HEK293 (cell line): ENCODE results near the gene SLC25A30.

Experiments
- BCL11A ChIP-seq: fragments of 450-650 bp; formaldehyde crosslinking; IDR thresholded peaks from 2 replicates; pipeline ENCODE4 v1.5.1; 2016; ENCODE audit warnings: low read depth, missing biosample characterization, missing genetic modification characterization
- KLF1 ChIP-seq: fragments of 450-650 bp; formaldehyde crosslinking; IDR thresholded peaks from 2 replicates; pipeline ENCODE4 v1.5.1; 2016; ENCODE audit warnings: missing biosample characterization, missing genetic modification characterization
- KLF8 ChIP-seq: fragments of 450-650 bp; formaldehyde crosslinking; IDR thresholded peaks from 2 replicates; pipeline ENCODE4 v1.5.1; 2016; ENCODE audit warnings: missing biosample characterization, missing genetic modification characterization
- ZNF274 ChIP-seq, 2 experiments: fragments of 200-500 bp in 1 of 2; fragments of 450-650 bp in 1 of 2; sonication (Bioruptor generic) in 1 of 2; formaldehyde crosslinking in 1 of 2; IDR thresholded peaks; 2 replicates each; pipeline versions ENCODE4 v1.5.1 to v1.6.1; 2014 to 2016; ENCODE audit warnings: borderline replicate concordance in 1 of 2, inconsistent platforms in 1 of 2, low read length in 1 of 2, missing biosample characterization in 1 of 2, missing genetic modification characterization in 1 of 2
- ZNF311 ChIP-seq: fragments of 450-650 bp; formaldehyde crosslinking; IDR thresholded peaks from 2 replicates; pipeline ENCODE4 v1.5.1; 2017; ENCODE audit warnings: missing biosample characterization, missing genetic modification characterization, borderline replicate concordance
- ZNF621 ChIP-seq: fragments of 450-650 bp; formaldehyde crosslinking; IDR thresholded peaks from 2 replicates; pipeline ENCODE4 v1.5.1; 2017; ENCODE audit warnings: missing biosample characterization, missing genetic modification characterization
- ZNF660 ChIP-seq: fragments of 450-650 bp; IDR thresholded peaks from 2 replicates; pipeline ENCODE4 v1.5.1; 2018; ENCODE audit warnings: missing biosample characterization, mild to moderate bottlenecking, missing genetic modification characterization
- TF ChIP-seq, protein P1 (sequence below): fragments of 450-650 bp; formaldehyde crosslinking; IDR thresholded peaks from 2 replicates; pipeline ENCODE4 v1.5.1; 2016; ENCODE audit warnings: missing biosample characterization, missing genetic modification characterization
- TF ChIP-seq, protein P2 (sequence below): fragments of 450-650 bp; formaldehyde crosslinking; IDR thresholded peaks from 2 replicates; pipeline ENCODE4 v1.5.1; 2016; ENCODE audit warnings: missing biosample characterization, missing genetic modification characterization
- TF ChIP-seq, protein P3 (sequence below): fragments of 450-650 bp; formaldehyde crosslinking; IDR thresholded peaks from 2 replicates; pipeline ENCODE4 v1.5.1; 2016; ENCODE audit warnings: missing biosample characterization, missing genetic modification characterization
- TF ChIP-seq, protein P4 (sequence below): fragments of 450-650 bp; formaldehyde crosslinking; IDR thresholded peaks from 2 replicates; pipeline ENCODE4 v1.5.1; 2016; ENCODE audit warnings: missing biosample characterization, missing genetic modification characterization
- TF ChIP-seq, protein P5 (sequence below): fragments of 450-650 bp; formaldehyde crosslinking; IDR thresholded peaks from 2 replicates; pipeline ENCODE4 v1.5.1; 2017; ENCODE audit warnings: missing biosample characterization, missing genetic modification characterization

DNA sequence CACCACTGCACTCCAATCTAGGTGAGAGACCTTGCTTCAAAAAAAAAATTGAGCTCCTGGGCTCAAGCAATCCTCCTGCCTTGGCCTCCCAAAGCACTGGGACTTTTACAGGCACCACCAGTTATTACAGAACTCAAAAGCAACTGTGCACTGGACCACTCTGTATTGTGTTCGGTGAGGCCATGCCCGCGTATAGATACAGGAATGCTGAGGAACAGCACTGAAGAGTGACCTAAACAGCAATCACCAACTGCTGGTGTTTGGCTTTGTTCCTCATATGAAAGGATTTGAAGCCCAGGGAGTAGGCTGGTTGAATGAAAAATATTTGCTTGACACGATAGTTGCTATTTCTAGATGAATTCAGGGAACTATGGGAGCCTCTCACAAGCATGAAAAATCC is 29.5 kb downstream of the SLC25A30 start:
- TF ChIP-seq, protein P1, sequence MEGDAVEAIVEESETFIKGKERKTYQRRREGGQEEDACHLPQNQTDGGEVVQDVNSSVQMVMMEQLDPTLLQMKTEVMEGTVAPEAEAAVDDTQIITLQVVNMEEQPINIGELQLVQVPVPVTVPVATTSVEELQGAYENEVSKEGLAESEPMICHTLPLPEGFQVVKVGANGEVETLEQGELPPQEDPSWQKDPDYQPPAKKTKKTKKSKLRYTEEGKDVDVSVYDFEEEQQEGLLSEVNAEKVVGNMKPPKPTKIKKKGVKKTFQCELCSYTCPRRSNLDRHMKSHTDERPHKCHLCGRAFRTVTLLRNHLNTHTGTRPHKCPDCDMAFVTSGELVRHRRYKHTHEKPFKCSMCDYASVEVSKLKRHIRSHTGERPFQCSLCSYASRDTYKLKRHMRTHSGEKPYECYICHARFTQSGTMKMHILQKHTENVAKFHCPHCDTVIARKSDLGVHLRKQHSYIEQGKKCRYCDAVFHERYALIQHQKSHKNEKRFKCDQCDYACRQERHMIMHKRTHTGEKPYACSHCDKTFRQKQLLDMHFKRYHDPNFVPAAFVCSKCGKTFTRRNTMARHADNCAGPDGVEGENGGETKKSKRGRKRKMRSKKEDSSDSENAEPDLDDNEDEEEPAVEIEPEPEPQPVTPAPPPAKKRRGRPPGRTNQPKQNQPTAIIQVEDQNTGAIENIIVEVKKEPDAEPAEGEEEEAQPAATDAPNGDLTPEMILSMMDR: no peak
- TF ChIP-seq ZNF274 (IDR thresholded peaks at IDR 0.05; ENCODE audit: low read length): no peak
- TF ChIP-seq ZNF274 (tag by site-specific recombination; IDR thresholded peaks at IDR 0.05; ENCODE audit: borderline replicate concordance): no peak
- no peak for TF ChIP-seq ZNF621 (tag by site-specific recombination)
- TF ChIP-seq, protein P2, sequence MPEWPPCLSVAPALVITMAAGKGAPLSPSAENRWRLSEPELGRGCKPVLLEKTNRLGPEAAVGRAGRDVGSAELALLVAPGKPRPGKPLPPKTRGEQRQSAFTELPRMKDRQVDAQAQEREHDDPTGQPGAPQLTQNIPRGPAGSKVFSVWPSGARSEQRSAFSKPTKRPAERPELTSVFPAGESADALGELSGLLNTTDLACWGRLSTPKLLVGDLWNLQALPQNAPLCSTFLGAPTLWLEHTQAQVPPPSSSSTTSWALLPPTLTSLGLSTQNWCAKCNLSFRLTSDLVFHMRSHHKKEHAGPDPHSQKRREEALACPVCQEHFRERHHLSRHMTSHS: no peak
- no peak for TF ChIP-seq ZNF311 (tag by site-specific recombination)
- no peak for TF ChIP-seq BCL11A
- TF ChIP-seq, protein P3, sequence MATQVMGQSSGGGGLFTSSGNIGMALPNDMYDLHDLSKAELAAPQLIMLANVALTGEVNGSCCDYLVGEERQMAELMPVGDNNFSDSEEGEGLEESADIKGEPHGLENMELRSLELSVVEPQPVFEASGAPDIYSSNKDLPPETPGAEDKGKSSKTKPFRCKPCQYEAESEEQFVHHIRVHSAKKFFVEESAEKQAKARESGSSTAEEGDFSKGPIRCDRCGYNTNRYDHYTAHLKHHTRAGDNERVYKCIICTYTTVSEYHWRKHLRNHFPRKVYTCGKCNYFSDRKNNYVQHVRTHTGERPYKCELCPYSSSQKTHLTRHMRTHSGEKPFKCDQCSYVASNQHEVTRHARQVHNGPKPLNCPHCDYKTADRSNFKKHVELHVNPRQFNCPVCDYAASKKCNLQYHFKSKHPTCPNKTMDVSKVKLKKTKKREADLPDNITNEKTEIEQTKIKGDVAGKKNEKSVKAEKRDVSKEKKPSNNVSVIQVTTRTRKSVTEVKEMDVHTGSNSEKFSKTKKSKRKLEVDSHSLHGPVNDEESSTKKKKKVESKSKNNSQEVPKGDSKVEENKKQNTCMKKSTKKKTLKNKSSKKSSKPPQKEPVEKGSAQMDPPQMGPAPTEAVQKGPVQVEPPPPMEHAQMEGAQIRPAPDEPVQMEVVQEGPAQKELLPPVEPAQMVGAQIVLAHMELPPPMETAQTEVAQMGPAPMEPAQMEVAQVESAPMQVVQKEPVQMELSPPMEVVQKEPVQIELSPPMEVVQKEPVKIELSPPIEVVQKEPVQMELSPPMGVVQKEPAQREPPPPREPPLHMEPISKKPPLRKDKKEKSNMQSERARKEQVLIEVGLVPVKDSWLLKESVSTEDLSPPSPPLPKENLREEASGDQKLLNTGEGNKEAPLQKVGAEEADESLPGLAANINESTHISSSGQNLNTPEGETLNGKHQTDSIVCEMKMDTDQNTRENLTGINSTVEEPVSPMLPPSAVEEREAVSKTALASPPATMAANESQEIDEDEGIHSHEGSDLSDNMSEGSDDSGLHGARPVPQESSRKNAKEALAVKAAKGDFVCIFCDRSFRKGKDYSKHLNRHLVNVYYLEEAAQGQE (tag by site-specific recombination): no peak
- TF ChIP-seq, protein P4, sequence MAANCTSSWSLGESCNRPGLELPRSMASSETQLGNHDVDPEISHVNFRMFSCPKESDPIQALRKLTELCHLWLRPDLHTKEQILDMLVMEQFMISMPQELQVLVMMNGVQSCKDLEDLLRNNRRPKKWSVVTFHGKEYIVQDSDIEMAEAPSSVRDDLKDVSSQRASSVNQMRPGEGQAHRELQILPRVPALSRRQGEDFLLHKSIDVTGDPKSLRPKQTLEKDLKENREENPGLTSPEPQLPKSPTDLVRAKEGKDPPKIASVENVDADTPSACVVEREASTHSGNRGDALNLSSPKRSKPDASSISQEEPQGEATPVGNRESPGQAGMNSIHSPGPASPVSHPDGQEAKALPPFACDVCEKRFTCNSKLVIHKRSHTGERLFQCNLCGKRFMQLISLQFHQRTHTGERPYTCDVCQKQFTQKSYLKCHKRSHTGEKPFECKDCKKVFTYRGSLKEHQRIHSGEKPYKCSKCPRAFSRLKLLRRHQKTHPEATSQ (tag by site-specific recombination): no peak
- TF ChIP-seq, protein P5, sequence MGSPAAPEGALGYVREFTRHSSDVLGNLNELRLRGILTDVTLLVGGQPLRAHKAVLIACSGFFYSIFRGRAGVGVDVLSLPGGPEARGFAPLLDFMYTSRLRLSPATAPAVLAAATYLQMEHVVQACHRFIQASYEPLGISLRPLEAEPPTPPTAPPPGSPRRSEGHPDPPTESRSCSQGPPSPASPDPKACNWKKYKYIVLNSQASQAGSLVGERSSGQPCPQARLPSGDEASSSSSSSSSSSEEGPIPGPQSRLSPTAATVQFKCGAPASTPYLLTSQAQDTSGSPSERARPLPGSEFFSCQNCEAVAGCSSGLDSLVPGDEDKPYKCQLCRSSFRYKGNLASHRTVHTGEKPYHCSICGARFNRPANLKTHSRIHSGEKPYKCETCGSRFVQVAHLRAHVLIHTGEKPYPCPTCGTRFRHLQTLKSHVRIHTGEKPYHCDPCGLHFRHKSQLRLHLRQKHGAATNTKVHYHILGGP (tag by site-specific recombination): no peak
- no peak for TF ChIP-seq KLF8 (tag by site-specific recombination)
- TF ChIP-seq KLF1: no peak
- TF ChIP-seq ZNF660 (tag by site-specific recombination): no peak
